Measurements from ENCODE around the gene TCN2. TPM values are rescaled to one million over a fixed set of nuclear protein-coding genes. Genes with fewer than 3 reads are reported as not detected.
A peak's percentile ranks its signal among the peaks of the same experiment; 100 is the strongest.
"Not testable (repeated sequence)": the region's sequence is repeated elsewhere in the genome, so short reads cannot be mapped to it uniquely, and the experiment has no call there.

Gene TCN2
- total RNA-seq (2021) (11.5 and 12.9 TPM in 2 replicates), Bru-seq, nascent RNA (percentile 31 among the genes with signal in this experiment), BruChase-seq, experiment 1, labeled RNA remaining after a 2-hour chase (percentile 31 among the genes with signal in this experiment), BruChase-seq, experiment 2, labeled RNA remaining after a 6-hour chase (percentile 29 among the genes with signal in this experiment)
- long read RNA-seq, transcript TCN2-201 (9 exons, 2,535 nt): major isoform, 20 of 30 reads
- long read RNA-seq, partial matches to known transcripts: 3 of 30 reads
- long read RNA-seq, other reads (novel, unspliced or antisense): 3 of 30 reads

- Histone ChIP-seq H3K4me3 (peak within 1 kb of the TSS; percentile 46; the same call in 1 of the 2 replicates), H3K27ac (no peak within 1 kb of the TSS), H2AFZ (peak within 1 kb of the TSS; percentile 63; the same call in 1 of the 2 replicates), H3F3A (ENCODE audit: insufficient read depth, low read depth) (peaks cover 20% of the 10 kb centered on the region), H3K79me2 (ENCODE audit: low read depth) (no peaks in the 10 kb centered on the region), H3K27me3 (ENCODE audit: insufficient read depth, low read depth) (no peaks in the 10 kb centered on the region), H3K36me3 (ENCODE audit: low read depth) (no peaks in the 10 kb centered on the region), H3K9me3 (ENCODE audit: insufficient read depth, low read depth) (no peaks in the 10 kb centered on the region), H3K9me2 (ENCODE audit: insufficient read depth) (no peaks in the 10 kb centered on the region), H4K20me1 (ENCODE audit: insufficient read depth) (no peaks in the 10 kb centered on the region), H3K4me1 (replicated peaks; ENCODE audit: insufficient read depth) (peaks cover 34% of the 10 kb centered on the region), H3K4me2 (peak within 1 kb of the TSS; percentile 60)
- peak in 1 of 2 experiments; percentile 53 for DNase-seq
- CTCF ChIA-PET: interaction anchor here (0.6 to 0.9 kb wide), 8 partner anchors 13 to 1721 kb away, joined by 3 to 14 read pairs (median 6); no protein-coding TSS in a partner anchor
- POLR2A ChIA-PET (ENCODE audit: unreplicated experiment): interaction anchor here (0.6 to 1.5 kb wide), 4 partner anchors 87 to 1182 kb away, joined by 4 to 22 read pairs (median 6); no protein-coding TSS in a partner anchor
- TF ChIP-seq CTCF (conservative IDR thresholded peaks at IDR 0.05): no peak
- TF ChIP-seq EZH2 (IDR thresholded peaks at IDR 0.05; ENCODE audit: low read depth): no peak
- intact Hi-C loops (cut with micrococcal nuclease; ENCODE audit: unreplicated experiment): loop anchor here (10.0 kb wide), 2 partner anchors 182 to 342 kb away; partner anchors contain the start of genes MTFP1 and OSM
- BruUV-seq (replicated peaks): no TSS peak
These were observed at the start of gene TCN2 for GRCh38 chr22:30606455-30607299. Gene TCN2 (plus strand): TSS chr22:30607174. CDS start chr22:30607332, 158 bp downstream.

GRCh38 chr22:30557243-30557642 lies 49.7 kb upstream of the TCN2 start:
- no peak overlapping the region for H3K4me3 ChIP-seq
- H3K4me1 ChIP-seq (replicated peaks; ENCODE audit: insufficient read depth): peaks cover 14% of the 10 kb centered on the region
- peaks cover 13% of the 10 kb centered on the region for H3F3A ChIP-seq (ENCODE audit: insufficient read depth, low read depth)
- H3K9me3 ChIP-seq (ENCODE audit: insufficient read depth, low read depth): no peaks in the 10 kb centered on the region
- no peak overlapping the region for H2AFZ ChIP-seq
- TF ChIP-seq EZH2 (IDR thresholded peaks at IDR 0.05; ENCODE audit: low read depth) (no peak), CTCF (conservative IDR thresholded peaks at IDR 0.05) (no peak)
- no peaks in the 10 kb centered on the region for H4K20me1 ChIP-seq (ENCODE audit: insufficient read depth)
- no TSS peak for BruUV-seq (replicated peaks)
- ChIA-PET POLR2A (ENCODE audit: unreplicated experiment) (no interaction called here), CTCF (interaction anchor here (1.1 kb wide), 1 partner anchor 78 kb away, joined by 5 read pairs; no protein-coding TSS in a partner anchor)
- no peaks in the 10 kb centered on the region for H3K9me2 ChIP-seq (ENCODE audit: insufficient read depth)
- H3K27me3 ChIP-seq (ENCODE audit: insufficient read depth, low read depth): no peaks in the 10 kb centered on the region
- no peaks in the 10 kb centered on the region for H3K79me2 ChIP-seq (ENCODE audit: low read depth)
- no peak overlapping the region for H3K27ac ChIP-seq
- intact Hi-C loops (cut with micrococcal nuclease; ENCODE audit: unreplicated experiment): loop anchor here (2.0 kb wide), 1 partner anchor 198 kb away; no protein-coding TSS in a partner anchor
- no peaks in the 10 kb centered on the region for H3K36me3 ChIP-seq (ENCODE audit: low read depth)
- no peak for DNase-seq
- H3K4me2 ChIP-seq: no peak overlapping the region

GRCh38 chr22:30559889-30560288 lies 47.1 kb upstream of the TCN2 start:
- Histone ChIP-seq H3K9me2 (ENCODE audit: insufficient read depth) (no peaks in the 10 kb centered on the region), H3K4me2 (no peak overlapping the region), H3K27ac (no peak overlapping the region), H3K79me2 (ENCODE audit: low read depth) (no peaks in the 10 kb centered on the region), H3K36me3 (ENCODE audit: low read depth) (no peaks in the 10 kb centered on the region), H2AFZ (no peak overlapping the region), H3K4me3 (no peak overlapping the region), H4K20me1 (ENCODE audit: insufficient read depth) (no peaks in the 10 kb centered on the region), H3F3A (ENCODE audit: insufficient read depth, low read depth) (peaks cover 20% of the 10 kb centered on the region; the same call in 1 of the 2 replicates), H3K4me1 (replicated peaks; ENCODE audit: insufficient read depth) (peaks cover 20% of the 10 kb centered on the region), H3K27me3 (ENCODE audit: insufficient read depth, low read depth) (no peaks in the 10 kb centered on the region), H3K9me3 (ENCODE audit: insufficient read depth, low read depth) (no peaks in the 10 kb centered on the region)
- BruUV-seq (replicated peaks): no TSS peak
- CTCF ChIA-PET: no interaction called here
- no peak for DNase-seq
- TF ChIP-seq CTCF (conservative IDR thresholded peaks at IDR 0.05): no peak
- TF ChIP-seq EZH2 (IDR thresholded peaks at IDR 0.05; ENCODE audit: low read depth): no peak
- POLR2A ChIA-PET (ENCODE audit: unreplicated experiment): no interaction called here
- intact Hi-C loops (cut with micrococcal nuclease; ENCODE audit: unreplicated experiment): no loop called here

- H3K36me3 ChIP-seq (ENCODE audit: low read depth); H4K20me1 ChIP-seq (ENCODE audit: insufficient read depth); H2AFZ ChIP-seq; POLR2A ChIA-PET (ENCODE audit: unreplicated experiment); H3K4me2 ChIP-seq; H3K9me2 ChIP-seq (ENCODE audit: insufficient read depth); H3K4me3 ChIP-seq; H3K27ac ChIP-seq; DNase-seq; H3K9me3 ChIP-seq (ENCODE audit: insufficient read depth, low read depth); H3K27me3 ChIP-seq (ENCODE audit: insufficient read depth, low read depth); intact Hi-C loops (cut with micrococcal nuclease; ENCODE audit: unreplicated experiment); H3K79me2 ChIP-seq (ENCODE audit: low read depth); BruUV-seq (replicated peaks): not testable (repeated sequence)
- H3K4me1 ChIP-seq (replicated peaks; ENCODE audit: insufficient read depth): peaks cover 20% of the 10 kb centered on the region
- CTCF ChIA-PET: interaction anchor here (0.7 kb wide), 1 partner anchor 68 kb away, joined by 14 read pairs; no protein-coding TSS in a partner anchor
- peaks cover 20% of the 10 kb centered on the region; the same call in 1 of the 2 replicates for H3F3A ChIP-seq (ENCODE audit: insufficient read depth, low read depth)
These were observed 46.3 kb upstream of the TCN2 start for GRCh38 chr22:30560643-30561202.
